OCI-LY1 (cell line): ENCODE data around the gene EPN3.

Source experiments
- CTCF ChIP-seq: fragments of 200-600 bp; sonication (generic), shearing (Covaris generic); IDR thresholded peaks from 2 replicates; pipeline ENCODE4 v1.5.1; 2017; ENCODE audit warnings: mild to moderate bottlenecking, antibody characterized with exemption, low read length, moderate library complexity, mixed read lengths
- EZH2 ChIP-seq: fragments of 200-600 bp; sonication (generic), shearing (Covaris generic); IDR thresholded peaks from 2 replicates; pipeline ENCODE4 v1.8.0; 2017; ENCODE audit warnings: borderline replicate concordance, mixed run types, mild to moderate bottlenecking, antibody characterized with exemption, low read length, moderate library complexity, mixed read lengths

DNA sequence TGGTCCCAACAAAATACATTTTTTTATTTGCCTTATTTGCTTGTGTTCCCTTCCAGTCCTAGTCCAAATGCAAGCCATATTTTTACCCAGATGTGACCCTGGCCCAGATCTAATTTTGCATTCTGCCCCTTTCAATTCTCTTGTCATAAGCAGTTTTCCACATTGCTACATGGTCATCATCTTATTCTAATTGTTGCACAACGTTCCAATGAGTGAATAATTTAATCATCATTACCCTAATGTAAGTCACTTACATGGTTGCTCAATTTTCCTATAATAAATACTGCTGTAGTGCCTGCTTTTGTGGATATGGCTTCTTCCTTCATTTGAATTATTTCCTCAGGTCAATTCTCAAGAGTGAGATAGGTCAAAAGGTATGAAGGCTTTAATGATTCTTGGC, 41.0 kb upstream of the EPN3 start:
- TF ChIP-seq CTCF (no peak), EZH2 (no peak)
